Measurements from ENCODE around the gene HYOU1.
A peak's percentile ranks its signal among the peaks of the same experiment; 100 is the strongest.
"Not testable (repeated sequence)": the region's sequence is repeated elsewhere in the genome, so short reads cannot be mapped to it uniquely, and the experiment has no call there.

Gene HYOU1

GRCh38 chr11:119057000-119057769 lies at the start of gene HYOU1:
HYOU1 (minus strand) TSS chr11:119057205; CDS start chr11:119056160, 1,045 bp downstream.
- peak; percentile 98 for DNase-seq (ENCODE audit: low read depth)

- no peak for DNase-seq (ENCODE audit: low read depth)
Observed at GRCh38 chr11:119103793-119104192, 46.8 kb upstream of the HYOU1 start.

GRCh38 chr11:119103161-119103664 lies 46.2 kb upstream of the HYOU1 start:
- DNase-seq (ENCODE audit: low read depth), result not testable (repeated sequence)

GRCh38 chr11:119101759-119102423 lies 44.9 kb upstream of the HYOU1 start, which contains the start of gene DPAGT1:
DPAGT1 (minus strand) TSS chr11:119101853; CDS start chr11:119101655, 198 bp downstream.
- peak; percentile 72 for DNase-seq (ENCODE audit: low read depth)

- no peak for DNase-seq (ENCODE audit: low read depth)
Observed at GRCh38 chr11:119100994-119101758, 44.2 kb upstream of the HYOU1 start.

GRCh38 chr11:119100246-119100970 lies 43.4 kb upstream of the HYOU1 start:
- no peak for DNase-seq (ENCODE audit: low read depth)

- DNase-seq (ENCODE audit: low read depth), result no peak
Observed at GRCh38 chr11:119099711-119100110, 42.7 kb upstream of the HYOU1 start.

GRCh38 chr11:119095066-119095880 lies 38.3 kb upstream of the HYOU1 start:
- DNase-seq (ENCODE audit: low read depth), result peak; percentile 99

GRCh38 chr11:119094816-119095065 lies 37.7 kb upstream of the HYOU1 start:
- DNase-seq (ENCODE audit: low read depth), result no peak

GRCh38 chr11:119093942-119094815 lies 37.2 kb upstream of the HYOU1 start:
- no peak for DNase-seq (ENCODE audit: low read depth)

GRCh38 chr11:119092880-119093842 lies 36.2 kb upstream of the HYOU1 start:
- no peak for DNase-seq (ENCODE audit: low read depth)

- no peak for DNase-seq (ENCODE audit: low read depth)
Observed at GRCh38 chr11:119091966-119092879, 35.2 kb upstream of the HYOU1 start.

- no peak for DNase-seq (ENCODE audit: low read depth)
Observed at GRCh38 chr11:119091178-119091577, 34.2 kb upstream of the HYOU1 start.

- DNase-seq (ENCODE audit: low read depth), result no peak
Observed at GRCh38 chr11:119089319-119089718, 32.3 kb upstream of the HYOU1 start.

- DNase-seq (ENCODE audit: low read depth), result no peak
Observed at GRCh38 chr11:119088406-119088805, 31.4 kb upstream of the HYOU1 start.

GRCh38 chr11:119087747-119088241 lies 30.8 kb upstream of the HYOU1 start:
- no peak for DNase-seq (ENCODE audit: low read depth)

GRCh38 chr11:119087123-119087522 lies 30.1 kb upstream of the HYOU1 start:
- no peak for DNase-seq (ENCODE audit: low read depth)

GRCh38 chr11:119085437-119085847 lies 28.4 kb upstream of the HYOU1 start:
- DNase-seq (ENCODE audit: low read depth), result no peak

Measured in T-helper 22 cell (primary cell).